H1 (cell line): ENCODE measurements around the gene B4GALT7. TPM values are rescaled to one million over a fixed set of nuclear protein-coding genes. Genes with fewer than 3 reads are reported as not detected.

Source experiments
- ASH2L ChIP-seq: fragments of 200-600, 300-600 bp; sonication (generic); IDR thresholded peaks from one replicate; pipeline ENCODE4 v1.7.1; 2017; ENCODE audit warnings: low read length
- CREB1 ChIP-seq: IDR thresholded peaks from 2 replicates; pipeline ENCODE4 v1.6.1; 2012; ENCODE audit warnings: inconsistent platforms
- POLR2AphosphoS5 ChIP-seq: IDR thresholded peaks from 2 replicates; pipeline ENCODE4 v1.6.1; 2011; ENCODE audit warnings: low read depth, low read length
- SAP30 ChIP-seq: fragments of 300-600 bp; sonication (generic); IDR thresholded peaks from 2 replicates; pipeline ENCODE4 v1.7.1; 2012; ENCODE audit warnings: low read length, moderate library complexity, mild to moderate bottlenecking, inconsistent platforms; ENCODE audit not compliant: insufficient read depth, insufficient replicate concordance
- SP2 ChIP-seq: IDR thresholded peaks from 2 replicates; pipeline ENCODE4 v1.6.1; 2012; ENCODE audit warnings: mild to moderate bottlenecking, low read length, inconsistent platforms
- SP4 ChIP-seq: IDR thresholded peaks from 2 replicates; pipeline ENCODE4 v1.6.1; 2012; ENCODE audit warnings: low read length, inconsistent platforms
- TAF7 ChIP-seq: optimal IDR thresholded peaks from 2 replicates; pipeline ENCODE3; 2011; ENCODE audit warnings: low read depth, mild to moderate bottlenecking, inconsistent platforms, low read length, moderate library complexity, borderline replicate concordance
- TBP ChIP-seq: IDR thresholded peaks from 2 replicates; pipeline ENCODE4 v1.6.1; 2011; ENCODE audit warnings: low read depth, low read length, improper control_type of control experiment
- polyA plus RNA-seq, 7 experiments: library from polyadenylated mRNA; depleted of rRNA in 3 of 7; stranded (reverse) in 5 of 7; unstranded in 2 of 7; fragments of >200 nt in 5 of 7; fragments of 200-250 nt in 2 of 7; gene quantifications; 1 replicate in 5 of 7; 2 replicates in 1 of 7; 4 replicates in 1 of 7; pipeline versions ENCODE4 v1.2.1 to v1.2.3, GENCODE V29; 2011 to 2013; ENCODE audit warnings: missing spikeins in 2 of 7, mixed read lengths in 2 of 7
- total RNA-seq: library from RNA; stranded (reverse); fragmentation: NEBNext Ultra II Directional; extraction: Animal tissue kit (Norgen Biotek cat#: 25700); gene quantifications from 2 replicates; pipeline ENCODE4 v1.2.1, GENCODE V29; 2021
- TF ChIP-seq, protein P1 (sequence below), 3 experiments: IDR thresholded peaks; 1 replicate in 2 of 3; 2 replicates in 1 of 3; pipeline versions ENCODE4 v1.5.1 to v1.6.1; 2011; ENCODE audit warnings: low read length in 3 of 3, mild to moderate bottlenecking in 3 of 3, inconsistent platforms in 2 of 3, low read depth in 1 of 3, moderate library complexity in 1 of 3; ENCODE audit not compliant: insufficient read depth in 1 of 3; ENCODE audit errors: control extremely low read depth in 1 of 3

Gene B4GALT7
- total and polyA plus RNA-seq, 2 of the 8 experiments (the other 6 are each of a cell fraction or from before 2014, with no cell fraction given) = 18.7 to 31.9 TPM

DNA sequence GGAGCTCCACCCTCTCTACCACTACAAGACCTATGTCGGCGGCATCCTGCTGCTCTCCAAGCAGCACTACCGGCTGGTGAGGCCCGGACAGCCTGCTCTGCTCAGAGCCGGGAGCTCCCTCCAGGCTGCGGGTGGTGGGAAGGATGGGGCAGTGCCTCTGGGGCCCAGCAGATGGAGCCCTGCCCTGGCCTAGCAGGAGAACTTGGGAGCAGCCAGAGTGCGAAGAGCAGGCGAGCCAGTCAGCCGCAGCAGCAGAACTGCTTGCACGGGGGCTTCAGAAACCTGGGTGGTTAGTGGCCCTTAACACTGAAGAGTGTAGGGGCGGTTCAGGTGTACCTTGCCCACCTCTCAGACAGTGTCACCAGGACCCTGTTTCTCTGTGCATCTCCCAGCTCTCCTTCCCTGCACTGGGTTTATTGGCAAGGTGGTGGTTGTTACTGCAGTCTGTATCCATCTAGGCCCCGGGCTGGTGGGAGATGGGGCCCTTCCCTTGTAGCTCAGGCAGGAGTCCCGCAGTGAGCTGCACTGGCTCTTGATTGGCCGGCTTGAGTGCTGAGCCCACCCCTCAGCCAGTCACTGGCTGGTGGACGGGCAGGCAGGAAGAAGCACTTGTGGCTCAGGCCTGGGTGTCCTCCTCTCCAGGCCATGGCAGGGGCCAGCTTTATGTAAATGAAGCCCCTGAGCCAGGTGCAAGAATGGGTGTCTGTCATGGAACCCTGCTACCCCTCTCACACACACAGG lies 7.7 kb downstream of the B4GALT7 start (continued):
- no peak for TF ChIP-seq SP4
- TF ChIP-seq CREB1 = peak; percentile 36; the same call in 1 of the 2 replicates
- TF ChIP-seq TBP = peak; percentile 48; the same call in 1 of the 2 replicates
- TF ChIP-seq SAP30 = no peak
- TF ChIP-seq TAF7 = peak; percentile 33
- peak; percentile 17; the same call in 1 of the 2 replicates for TF ChIP-seq SP2
- peak; percentile 31; the same call in 1 of the 2 replicates for TF ChIP-seq POLR2AphosphoS5
- TF ChIP-seq, protein P1, sequence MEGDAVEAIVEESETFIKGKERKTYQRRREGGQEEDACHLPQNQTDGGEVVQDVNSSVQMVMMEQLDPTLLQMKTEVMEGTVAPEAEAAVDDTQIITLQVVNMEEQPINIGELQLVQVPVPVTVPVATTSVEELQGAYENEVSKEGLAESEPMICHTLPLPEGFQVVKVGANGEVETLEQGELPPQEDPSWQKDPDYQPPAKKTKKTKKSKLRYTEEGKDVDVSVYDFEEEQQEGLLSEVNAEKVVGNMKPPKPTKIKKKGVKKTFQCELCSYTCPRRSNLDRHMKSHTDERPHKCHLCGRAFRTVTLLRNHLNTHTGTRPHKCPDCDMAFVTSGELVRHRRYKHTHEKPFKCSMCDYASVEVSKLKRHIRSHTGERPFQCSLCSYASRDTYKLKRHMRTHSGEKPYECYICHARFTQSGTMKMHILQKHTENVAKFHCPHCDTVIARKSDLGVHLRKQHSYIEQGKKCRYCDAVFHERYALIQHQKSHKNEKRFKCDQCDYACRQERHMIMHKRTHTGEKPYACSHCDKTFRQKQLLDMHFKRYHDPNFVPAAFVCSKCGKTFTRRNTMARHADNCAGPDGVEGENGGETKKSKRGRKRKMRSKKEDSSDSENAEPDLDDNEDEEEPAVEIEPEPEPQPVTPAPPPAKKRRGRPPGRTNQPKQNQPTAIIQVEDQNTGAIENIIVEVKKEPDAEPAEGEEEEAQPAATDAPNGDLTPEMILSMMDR (IDR thresholded peaks at IDR 0.05; ENCODE audit: control extremely low read depth in 1 of 3, insufficient read depth in 1 of 3, low read depth in 1 of 3, low read length in 3 of 3) = peak in 2 of 3 experiments; percentile 79 to 94; a peak in 3 of 4 replicates
- TF ChIP-seq ASH2L = peak; percentile 78
